Spleen (tissue), 3 donors: Measurements from ENCODE around the gene PTPRT.

Source experiments
- POLR2A ChIP-seq, 3 donors: fragments of 450-650 bp; IDR thresholded peaks; one replicate each; pipeline ENCODE4 v1.5.1; 2017; ENCODE audit warnings: antibody characterized with exemption in 3 of 3, mild to moderate bottlenecking in 1 of 3
- POLR2AphosphoS5 ChIP-seq, 3 donors: sonication (generic); formaldehyde crosslinking; IDR thresholded peaks; one replicate each; pipeline ENCODE4 v1.5.1; 2017; ENCODE audit warnings: antibody characterized with exemption in 3 of 3

GRCh38 chr20:42099101-42099500 lies 1090.6 kb downstream of the PTPRT start:
- TF ChIP-seq POLR2A (IDR thresholded peaks at IDR 0.05) (no peak), POLR2AphosphoS5 (IDR thresholded peaks at IDR 0.05) (no peak)
